Fibroblast of villous mesenchyme (primary cell): ENCODE measurements around the gene HOXD11. TPM values are rescaled to one million over a fixed set of nuclear protein-coding genes. Genes with fewer than 3 reads are reported as not detected.

ENCODE experiments used
- DNase-seq: peaks from one replicate; pipeline ENCODE4 v3.0.0-alpha.2; 2010; ENCODE audit warnings: low read depth
- H3K4me3 ChIP-seq: 2 replicates; pipeline ENCODE4 v1.5.1; 2011; ENCODE audit warnings: low read depth, mild to moderate bottlenecking, low read length
- total RNA-seq: library from RNA; depleted of rRNA; stranded (reverse); fragments of >200 nt; gene quantifications from 2 replicates; pipeline ENCODE4 v1.2.3, GENCODE V29; 2012
- TF ChIP-seq, protein P1 (sequence below): IDR thresholded peaks from 2 replicates; pipeline ENCODE4 v1.5.1; 2012; ENCODE audit warnings: low read depth, mild to moderate bottlenecking, low read length; ENCODE audit not compliant: insufficient read depth

The HOXD11 gene
- total RNA-seq, 1 donor, result 42.3 TPM

DNA sequence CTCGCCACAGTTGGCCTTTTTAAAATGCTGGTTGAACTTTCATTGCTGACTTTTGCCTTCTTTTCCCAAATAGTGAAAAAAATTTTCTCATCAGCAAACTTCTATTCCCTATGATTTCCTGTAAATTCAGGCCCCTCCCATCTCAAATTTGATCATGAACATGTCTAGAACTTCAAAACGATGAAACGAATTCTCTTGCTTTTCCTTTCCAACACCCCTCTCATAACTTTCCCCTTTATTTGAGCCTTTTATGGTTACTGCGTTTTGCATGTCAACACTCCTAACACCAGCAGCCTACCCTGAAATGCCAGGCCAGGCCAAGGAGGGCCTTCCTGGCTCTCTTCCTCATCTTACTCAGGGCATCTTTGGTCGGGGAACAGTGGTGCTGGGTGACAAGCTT is 16.2 kb upstream of the HOXD11 start:
- TF ChIP-seq, protein P1, sequence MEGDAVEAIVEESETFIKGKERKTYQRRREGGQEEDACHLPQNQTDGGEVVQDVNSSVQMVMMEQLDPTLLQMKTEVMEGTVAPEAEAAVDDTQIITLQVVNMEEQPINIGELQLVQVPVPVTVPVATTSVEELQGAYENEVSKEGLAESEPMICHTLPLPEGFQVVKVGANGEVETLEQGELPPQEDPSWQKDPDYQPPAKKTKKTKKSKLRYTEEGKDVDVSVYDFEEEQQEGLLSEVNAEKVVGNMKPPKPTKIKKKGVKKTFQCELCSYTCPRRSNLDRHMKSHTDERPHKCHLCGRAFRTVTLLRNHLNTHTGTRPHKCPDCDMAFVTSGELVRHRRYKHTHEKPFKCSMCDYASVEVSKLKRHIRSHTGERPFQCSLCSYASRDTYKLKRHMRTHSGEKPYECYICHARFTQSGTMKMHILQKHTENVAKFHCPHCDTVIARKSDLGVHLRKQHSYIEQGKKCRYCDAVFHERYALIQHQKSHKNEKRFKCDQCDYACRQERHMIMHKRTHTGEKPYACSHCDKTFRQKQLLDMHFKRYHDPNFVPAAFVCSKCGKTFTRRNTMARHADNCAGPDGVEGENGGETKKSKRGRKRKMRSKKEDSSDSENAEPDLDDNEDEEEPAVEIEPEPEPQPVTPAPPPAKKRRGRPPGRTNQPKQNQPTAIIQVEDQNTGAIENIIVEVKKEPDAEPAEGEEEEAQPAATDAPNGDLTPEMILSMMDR, result no peak
- H3K4me3 ChIP-seq, result no peak overlapping the region

DNA sequence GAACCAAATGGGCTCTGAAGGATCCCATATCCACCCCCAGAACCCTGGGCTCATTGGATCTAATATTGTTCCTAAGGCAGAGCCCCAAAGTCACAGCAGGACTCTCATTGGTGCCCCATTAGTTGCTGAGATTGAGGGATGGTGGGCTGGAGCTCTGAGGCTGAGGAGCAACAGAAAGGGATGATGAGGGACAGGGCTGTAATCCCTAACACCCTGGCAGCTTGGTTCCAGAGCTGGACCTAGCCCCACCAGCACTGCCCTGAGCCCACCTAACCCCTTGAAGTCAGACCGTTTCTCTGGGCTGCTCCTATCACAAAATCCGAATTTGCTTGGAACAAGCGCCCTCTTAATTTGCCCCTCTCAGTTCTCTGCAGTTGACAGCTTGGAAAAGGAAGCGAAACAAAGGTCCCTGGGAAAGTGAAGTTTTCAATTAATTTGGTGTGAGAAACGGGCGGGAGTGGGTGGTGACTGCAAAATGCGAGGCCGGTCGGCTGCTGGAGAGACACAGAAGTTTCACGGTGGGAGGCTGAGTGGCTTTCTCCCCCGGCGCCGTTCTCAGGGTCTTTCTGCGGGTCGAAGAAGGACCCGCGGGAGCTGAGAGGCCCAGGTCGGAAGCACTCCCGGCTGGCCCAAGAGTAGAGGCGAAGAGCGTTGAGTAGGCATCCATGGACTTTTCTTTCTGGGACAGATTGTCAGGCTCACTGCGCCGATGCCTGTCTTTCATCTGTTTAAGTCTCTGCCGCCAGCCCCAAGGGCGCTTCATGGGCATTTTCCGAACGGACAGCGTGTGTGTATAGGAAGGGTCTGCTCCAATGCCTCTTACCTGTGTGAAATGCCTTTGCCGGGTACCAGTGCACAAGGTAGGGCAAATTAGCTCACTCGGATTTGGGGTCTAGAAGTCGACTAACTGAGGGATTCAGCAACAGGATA is 15.5 kb upstream of the HOXD11 start:
- TF ChIP-seq, protein P1, result no peak
- DNase-seq, result no peak
- H3K4me3 ChIP-seq, result no peak overlapping the region

More for the DNA sequence above, 16.2 kb upstream of the HOXD11 start:
- DNase-seq, result no peak

DNA sequence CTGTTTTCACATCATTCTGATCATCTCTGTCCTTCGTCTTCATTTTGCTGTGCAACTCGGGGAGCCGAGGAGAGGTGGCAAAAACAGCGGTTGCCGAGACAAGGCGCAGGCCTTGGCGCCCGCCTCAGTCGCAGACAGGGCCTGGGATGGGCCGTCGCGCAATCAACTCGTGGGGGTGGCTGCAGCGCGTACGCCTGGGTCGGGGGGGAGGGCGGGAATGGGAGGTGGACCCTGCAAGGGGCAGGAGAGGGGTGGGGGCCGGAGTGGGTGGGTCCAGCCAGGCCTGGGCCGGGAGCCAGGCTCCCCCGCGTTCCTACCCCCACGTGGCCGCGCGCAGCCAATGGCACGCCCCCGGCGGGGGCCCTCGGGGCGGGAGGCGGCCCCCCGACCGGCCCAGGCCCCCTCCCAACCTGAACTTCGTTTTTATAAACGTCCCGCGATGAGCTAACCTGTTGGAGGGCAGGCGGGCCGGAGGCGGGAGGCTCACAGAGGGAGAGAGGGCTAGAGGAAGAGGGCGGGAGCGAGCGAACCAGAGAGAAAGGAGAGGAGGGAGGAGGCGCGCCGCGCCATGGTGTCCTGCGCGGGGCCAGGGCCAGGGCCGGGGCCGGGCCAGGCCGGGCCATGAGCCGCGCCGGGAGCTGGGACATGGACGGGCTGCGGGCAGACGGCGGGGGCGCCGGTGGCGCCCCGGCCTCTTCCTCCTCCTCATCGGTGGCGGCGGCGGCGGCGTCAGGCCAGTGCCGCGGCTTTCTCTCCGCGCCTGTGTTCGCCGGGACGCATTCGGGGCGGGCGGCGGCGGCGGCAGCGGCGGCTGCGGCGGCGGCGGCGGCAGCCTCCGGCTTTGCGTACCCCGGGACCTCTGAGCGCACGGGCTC is 14.6 kb upstream of the HOXD11 start, which contains the start of gene HOXD13:
Gene HOXD13, plus strand, starts transcription at position 452 of the 875 bp plus-strand sequence. Its CDS starts 170 bp downstream, at position 622.
- DNase-seq, result no peak
- TF ChIP-seq, protein P1, result no peak
- H3K4me3 ChIP-seq, result peak within 1 kb of the TSS; percentile 20

DNA sequence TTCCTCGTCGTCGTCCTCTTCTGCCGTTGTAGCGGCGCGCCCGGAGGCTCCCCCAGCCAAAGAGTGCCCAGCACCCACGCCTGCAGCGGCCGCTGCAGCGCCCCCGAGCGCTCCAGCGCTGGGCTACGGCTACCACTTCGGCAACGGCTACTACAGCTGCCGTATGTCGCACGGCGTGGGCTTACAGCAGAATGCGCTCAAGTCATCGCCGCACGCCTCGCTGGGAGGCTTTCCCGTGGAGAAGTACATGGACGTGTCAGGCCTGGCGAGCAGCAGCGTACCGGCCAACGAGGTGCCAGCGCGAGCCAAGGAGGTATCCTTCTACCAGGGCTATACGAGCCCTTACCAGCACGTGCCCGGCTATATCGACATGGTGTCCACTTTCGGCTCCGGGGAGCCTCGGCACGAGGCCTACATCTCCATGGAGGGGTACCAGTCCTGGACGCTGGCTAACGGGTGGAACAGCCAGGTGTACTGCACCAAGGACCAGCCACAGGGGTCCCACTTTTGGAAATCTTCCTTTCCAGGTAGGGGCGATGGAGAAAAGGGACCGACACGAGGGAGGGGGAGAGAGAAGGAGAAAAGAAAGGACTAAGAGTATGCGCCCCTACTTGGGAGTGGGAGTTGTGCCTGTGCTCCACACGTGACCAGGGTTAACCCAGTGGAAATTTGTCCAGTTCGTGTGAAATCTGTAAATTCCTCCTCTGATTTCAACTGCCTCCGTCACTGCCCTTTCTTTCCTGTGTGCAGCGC is 13.8 kb upstream of the HOXD11 start:
- TF ChIP-seq, protein P1, result no peak
- peak overlapping the region; percentile 20 for H3K4me3 ChIP-seq
- no peak for DNase-seq

DNA sequence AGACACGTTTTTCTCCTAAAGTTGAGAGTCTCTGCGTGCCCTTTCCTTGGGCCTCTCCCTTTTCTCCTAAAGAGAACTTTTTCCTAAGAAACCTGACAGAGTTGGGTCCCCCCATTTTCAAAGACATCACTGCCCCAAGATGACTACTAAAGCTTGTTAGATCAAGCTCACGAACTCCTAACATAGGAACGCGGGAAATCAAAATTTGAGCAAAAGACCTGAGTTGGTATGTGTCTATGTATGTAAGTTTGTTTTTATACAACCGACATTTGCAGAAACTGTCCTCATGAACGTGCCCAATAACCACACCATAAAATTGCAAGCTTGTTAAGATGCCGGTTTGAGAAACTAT is 13.2 kb upstream of the HOXD11 start:
- TF ChIP-seq, protein P1, result no peak
- H3K4me3 ChIP-seq, result no peak overlapping the region

DNA sequence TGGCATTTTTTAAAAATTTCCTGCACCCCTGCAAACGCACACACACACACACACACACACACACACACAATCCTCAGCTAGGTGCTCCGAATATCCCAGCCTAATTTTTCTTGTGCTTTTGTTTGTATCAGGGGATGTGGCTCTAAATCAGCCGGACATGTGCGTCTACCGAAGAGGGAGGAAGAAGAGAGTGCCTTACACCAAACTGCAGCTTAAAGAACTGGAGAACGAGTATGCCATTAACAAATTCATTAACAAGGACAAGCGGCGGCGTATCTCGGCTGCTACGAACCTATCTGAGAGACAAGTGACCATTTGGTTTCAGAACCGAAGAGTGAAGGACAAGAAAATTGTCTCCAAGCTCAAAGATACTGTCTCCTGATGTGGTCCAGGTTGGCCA is 12.7 kb upstream of the HOXD11 start:
- no peak for DNase-seq
- TF ChIP-seq, protein P1, result no peak
- H3K4me3 ChIP-seq, result no peak overlapping the region

More for the DNA sequence above, 13.2 kb upstream of the HOXD11 start:
- no peak for DNase-seq
